Measurements from ENCODE around the gene ZBTB32.

The ZBTB32 gene

GRCh38 chr19:35715981-35716800 lies 11.8 kb downstream of the ZBTB32 start:
- peak in 1 of 3 donors; percentile 18 for DNase-seq
- Histone ChIP-seq H3K4me3 (ENCODE audit: control insufficient read depth in 1 of 7, extremely low read depth in 1 of 7, insufficient read depth in 4 of 7, low read depth in 2 of 7, low read length in 6 of 7) (peak overlapping the region; percentile 74 to 92 (median 82)), H3K4me1 (ENCODE audit: control extremely low read depth in 1 of 4, control insufficient read depth in 4 of 4, insufficient read depth in 4 of 4, low read length in 3 of 4) (peaks cover 0 to 45% (median 32%) of the 10 kb centered on the region in 4 experiments), H3K27ac (ENCODE audit: insufficient read depth in 1 of 2, low read depth in 1 of 2, low read length in 2 of 2, poor library complexity in 1 of 2, severe bottlenecking in 2 of 2) (peak overlapping the region in 1 of 2 experiments; percentile 65), H3K27me3 (replicated peaks in 2 of 5; ENCODE audit: control insufficient read depth in 4 of 5, insufficient read depth in 5 of 5, low read length in 4 of 5) (no peaks in the 10 kb centered on the region), H3K9me3 (ENCODE audit: control extremely low read depth in 1 of 5, control insufficient read depth in 4 of 5, insufficient read depth in 2 of 5, low read depth in 1 of 5, low read length in 4 of 5) (no peaks in the 10 kb centered on the region), H3K36me3 (ENCODE audit: control insufficient read depth in 4 of 4, insufficient read depth in 4 of 4, low read length in 3 of 4) (peaks cover 0 to 18% (median 6%) of the 10 kb centered on the region in 4 experiments)
- ChIA-PET CTCF (interaction anchor here (0.6 to 1.5 kb wide), 3 partner anchors 15 to 168 kb away, joined by 3 to 6 read pairs (median 3); no protein-coding TSS in a partner anchor), POLR2A (no interaction called here)
- WGBS (ENCODE audit: insufficient coverage) = under 1% methylated on average over 43 of the region's 52 CpGs

GRCh38 chr19:35716801-35717664 lies 12.7 kb downstream of the ZBTB32 start:
- WGBS (ENCODE audit: insufficient coverage) = 0% methylated on average over 60 of the region's 77 CpGs

GRCh38 chr19:35717665-35718344 lies 13.4 kb downstream of the ZBTB32 start, which contains the start of gene KMT2B:
Gene KMT2B (plus strand): TSS chr19:35718003. CDS start chr19:35718019, 16 bp downstream.
- Histone ChIP-seq H3K27me3 (replicated peaks in 2 of 5; ENCODE audit: control insufficient read depth in 4 of 5, insufficient read depth in 5 of 5, low read length in 4 of 5) (no peaks in the 10 kb centered on the region), H3K36me3 (ENCODE audit: control insufficient read depth in 4 of 4, insufficient read depth in 4 of 4, low read length in 3 of 4) (peaks cover 0 to 33% (median 18%) of the 10 kb centered on the region in 4 experiments), H3K4me1 (ENCODE audit: control extremely low read depth in 1 of 4, control insufficient read depth in 4 of 4, insufficient read depth in 4 of 4, low read length in 3 of 4) (peaks cover 0 to 45% (median 32%) of the 10 kb centered on the region in 4 experiments), H3K27ac (ENCODE audit: insufficient read depth in 1 of 2, low read depth in 1 of 2, low read length in 2 of 2, poor library complexity in 1 of 2, severe bottlenecking in 2 of 2) (peak within 1 kb of the TSS; percentile 58 to 83), H3K9me3 (ENCODE audit: control extremely low read depth in 1 of 5, control insufficient read depth in 4 of 5, insufficient read depth in 2 of 5, low read depth in 1 of 5, low read length in 4 of 5) (no peaks in the 10 kb centered on the region), H3K4me3 (ENCODE audit: control insufficient read depth in 1 of 7, extremely low read depth in 1 of 7, insufficient read depth in 4 of 7, low read depth in 2 of 7, low read length in 6 of 7) (peak within 1 kb of the TSS; percentile 74 to 92 (median 82))
- no peak for DNase-seq
- ChIA-PET CTCF (interaction anchor here (0.9 kb wide), 1 partner anchor 10 kb away, joined by 5 read pairs; no protein-coding TSS in a partner anchor), POLR2A (interaction anchor here (1.1 kb wide), 1 partner anchor 27 kb away, joined by 4 read pairs; the partner anchor contains the start of genes PSENEN and U2AF1L4)
- 0% methylated on average over 58 of the region's 109 CpGs for WGBS (ENCODE audit: insufficient coverage)

More at GRCh38 chr19:35716801-35717664, 12.7 kb downstream of the ZBTB32 start:
- CTCF ChIA-PET = interaction anchor here (1.5 kb wide), 1 partner anchor 23 kb away, joined by 6 read pairs; no protein-coding TSS in a partner anchor
- Histone ChIP-seq H3K27me3 (replicated peaks in 2 of 5; ENCODE audit: control insufficient read depth in 4 of 5, insufficient read depth in 5 of 5, low read length in 4 of 5) (no peaks in the 10 kb centered on the region), H3K36me3 (ENCODE audit: control insufficient read depth in 4 of 4, insufficient read depth in 4 of 4, low read length in 3 of 4) (peaks cover 0 to 25% (median 11%) of the 10 kb centered on the region in 4 experiments), H3K27ac (ENCODE audit: insufficient read depth in 1 of 2, low read depth in 1 of 2, low read length in 2 of 2, poor library complexity in 1 of 2, severe bottlenecking in 2 of 2) (peak overlapping the region in 1 of 2 experiments; percentile 66), H3K4me1 (ENCODE audit: control extremely low read depth in 1 of 4, control insufficient read depth in 4 of 4, insufficient read depth in 4 of 4, low read length in 3 of 4) (peaks cover 0 to 45% (median 32%) of the 10 kb centered on the region in 4 experiments), H3K9me3 (ENCODE audit: control extremely low read depth in 1 of 5, control insufficient read depth in 4 of 5, insufficient read depth in 2 of 5, low read depth in 1 of 5, low read length in 4 of 5) (no peaks in the 10 kb centered on the region), H3K4me3 (ENCODE audit: control insufficient read depth in 1 of 7, extremely low read depth in 1 of 7, insufficient read depth in 4 of 7, low read depth in 2 of 7, low read length in 6 of 7) (peak overlapping the region; percentile 74 to 92 (median 82))
- peak; percentile 95 to 98 (median 98) for DNase-seq
- POLR2A ChIA-PET = no interaction called here

GRCh38 chr19:35718345-35719041 lies 14.1 kb downstream of the ZBTB32 start:
- no peaks in the 10 kb centered on the region for H3K9me3 ChIP-seq (ENCODE audit: control extremely low read depth in 1 of 5, control insufficient read depth in 4 of 5, insufficient read depth in 2 of 5, low read depth in 1 of 5, low read length in 4 of 5)
- no peaks in the 10 kb centered on the region for H3K27me3 ChIP-seq (replicated peaks in 2 of 5; ENCODE audit: control insufficient read depth in 4 of 5, insufficient read depth in 5 of 5, low read length in 4 of 5)
- CTCF ChIA-PET = interaction anchor here (0.9 to 1.3 kb wide), 3 partner anchors 10 to 30 kb away, joined by 3 to 5 read pairs (median 4); partner anchors contain the start of gene LIN37
- peaks cover 0 to 45% (median 32%) of the 10 kb centered on the region in 4 experiments for H3K4me1 ChIP-seq (ENCODE audit: control extremely low read depth in 1 of 4, control insufficient read depth in 4 of 4, insufficient read depth in 4 of 4, low read length in 3 of 4)
- peaks cover 0 to 40% (median 25%) of the 10 kb centered on the region in 4 experiments for H3K36me3 ChIP-seq (ENCODE audit: control insufficient read depth in 4 of 4, insufficient read depth in 4 of 4, low read length in 3 of 4)
- peak overlapping the region; percentile 62 to 92 (median 80) for H3K4me3 ChIP-seq (ENCODE audit: control insufficient read depth in 1 of 7, extremely low read depth in 1 of 7, insufficient read depth in 4 of 7, low read depth in 2 of 7, low read length in 6 of 7)
- H3K27ac ChIP-seq (ENCODE audit: insufficient read depth in 1 of 2, low read depth in 1 of 2, low read length in 2 of 2, poor library complexity in 1 of 2, severe bottlenecking in 2 of 2) = peak overlapping the region; percentile 58 to 83
- POLR2A ChIA-PET = interaction anchor here (1.1 kb wide), 1 partner anchor 27 kb away, joined by 4 read pairs; the partner anchor contains the start of genes PSENEN and U2AF1L4
- WGBS (ENCODE audit: insufficient coverage) = under 1% methylated on average over 41 of the region's 42 CpGs
- DNase-seq = peak in 2 of 3 donors; percentile 53 to 57

GRCh38 chr19:35719402-35720162 lies 15.2 kb downstream of the ZBTB32 start:
- 98% methylated on average over 23 of the region's 32 CpGs for WGBS (ENCODE audit: insufficient coverage)
- H3K27me3 ChIP-seq (replicated peaks in 2 of 5; ENCODE audit: control insufficient read depth in 4 of 5, insufficient read depth in 5 of 5, low read length in 4 of 5) = no peaks in the 10 kb centered on the region
- no peaks in the 10 kb centered on the region for H3K9me3 ChIP-seq (ENCODE audit: control extremely low read depth in 1 of 5, control insufficient read depth in 4 of 5, insufficient read depth in 2 of 5, low read depth in 1 of 5, low read length in 4 of 5)
- H3K4me3 ChIP-seq (ENCODE audit: control insufficient read depth in 1 of 7, extremely low read depth in 1 of 7, insufficient read depth in 4 of 7, low read depth in 2 of 7, low read length in 6 of 7) = peak overlapping the region in 4 of 7 experiments; percentile 75 to 92 (median 84)
- peaks cover 0 to 40% (median 28%) of the 10 kb centered on the region in 4 experiments for H3K4me1 ChIP-seq (ENCODE audit: control extremely low read depth in 1 of 4, control insufficient read depth in 4 of 4, insufficient read depth in 4 of 4, low read length in 3 of 4)
- no peak for DNase-seq
- H3K27ac ChIP-seq (ENCODE audit: insufficient read depth in 1 of 2, low read depth in 1 of 2, low read length in 2 of 2, poor library complexity in 1 of 2, severe bottlenecking in 2 of 2) = peak overlapping the region in 1 of 2 experiments; percentile 83
- ChIA-PET CTCF (interaction anchor here (0.9 to 1.3 kb wide), 3 partner anchors 18 to 29 kb away, joined by 3 to 4 read pairs (median 3); partner anchors contain the start of gene LIN37), POLR2A (interaction anchor here (0.6 to 1.1 kb wide), 2 partner anchors 26 to 196 kb away, joined by 4 read pairs; partner anchors contain the start of genes PSENEN and U2AF1L4)
- peaks cover 0 to 50% (median 36%) of the 10 kb centered on the region in 4 experiments for H3K36me3 ChIP-seq (ENCODE audit: control insufficient read depth in 4 of 4, insufficient read depth in 4 of 4, low read length in 3 of 4)
